ENCODE results near the gene SLC22A5.
A peak's percentile ranks its signal among the peaks of the same experiment; 100 is the strongest.

Gene SLC22A5

GRCh38 chr5:132420706-132421272 lies 51.3 kb downstream of the SLC22A5 start:
- H3K4me3 ChIP-seq (ENCODE audit: low read length) = peak overlapping the region; percentile 20
- H3K27me3 ChIP-seq (ENCODE audit: control insufficient read depth, insufficient read depth, low read length) = no peaks in the 10 kb centered on the region
- H3K27ac ChIP-seq (ENCODE audit: low read depth, low read length) = no peak overlapping the region
- H3K4me1 ChIP-seq (ENCODE audit: control insufficient read depth, insufficient read depth, low read length) = peaks cover 57% of the 10 kb centered on the region
- no peak overlapping the region for H3K9ac ChIP-seq (ENCODE audit: low read length)
- H3K36me3 ChIP-seq (ENCODE audit: control insufficient read depth, insufficient read depth, low read length) = peaks cover 13% of the 10 kb centered on the region

DNA sequence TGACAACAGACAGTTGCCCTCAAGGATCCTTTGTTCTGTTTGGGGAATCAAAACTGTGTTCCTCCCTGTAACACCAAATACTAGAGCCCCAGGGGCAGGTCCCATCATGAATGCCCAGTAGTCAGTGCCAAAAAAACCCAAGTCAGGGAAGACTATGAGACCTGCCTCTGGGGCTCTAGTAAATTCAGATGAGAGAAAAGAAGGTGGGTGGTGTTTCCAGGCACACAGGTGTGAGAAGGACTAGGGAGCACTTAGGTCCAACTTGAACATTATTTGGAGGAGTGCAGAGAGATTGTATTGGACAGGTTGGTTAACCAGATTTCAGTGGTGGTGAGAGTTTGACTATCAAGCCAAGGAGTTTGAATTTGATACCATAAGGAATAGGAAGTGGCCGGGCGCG lies 52.0 kb downstream of the SLC22A5 start:
- Histone ChIP-seq H3K4me3 (ENCODE audit: low read length) (no peak overlapping the region), H3K9ac (ENCODE audit: low read length) (no peak overlapping the region), H3K27ac (ENCODE audit: low read depth, low read length) (no peak overlapping the region), H3K27me3 (ENCODE audit: control insufficient read depth, insufficient read depth, low read length) (no peaks in the 10 kb centered on the region), H3K36me3 (ENCODE audit: control insufficient read depth, insufficient read depth, low read length) (peaks cover 13% of the 10 kb centered on the region), H3K4me1 (ENCODE audit: control insufficient read depth, insufficient read depth, low read length) (peaks cover 61% of the 10 kb centered on the region)

GRCh38 chr5:132422720-132423437 lies 53.4 kb downstream of the SLC22A5 start:
- Histone ChIP-seq H3K4me3 (ENCODE audit: low read length) (no peak overlapping the region), H3K9ac (ENCODE audit: low read length) (no peak overlapping the region), H3K27me3 (ENCODE audit: control insufficient read depth, insufficient read depth, low read length) (no peaks in the 10 kb centered on the region), H3K4me1 (ENCODE audit: control insufficient read depth, insufficient read depth, low read length) (peaks cover 66% of the 10 kb centered on the region), H3K36me3 (ENCODE audit: control insufficient read depth, insufficient read depth, low read length) (peaks cover 13% of the 10 kb centered on the region), H3K27ac (ENCODE audit: low read depth, low read length) (peak overlapping the region; percentile 16)

DNA sequence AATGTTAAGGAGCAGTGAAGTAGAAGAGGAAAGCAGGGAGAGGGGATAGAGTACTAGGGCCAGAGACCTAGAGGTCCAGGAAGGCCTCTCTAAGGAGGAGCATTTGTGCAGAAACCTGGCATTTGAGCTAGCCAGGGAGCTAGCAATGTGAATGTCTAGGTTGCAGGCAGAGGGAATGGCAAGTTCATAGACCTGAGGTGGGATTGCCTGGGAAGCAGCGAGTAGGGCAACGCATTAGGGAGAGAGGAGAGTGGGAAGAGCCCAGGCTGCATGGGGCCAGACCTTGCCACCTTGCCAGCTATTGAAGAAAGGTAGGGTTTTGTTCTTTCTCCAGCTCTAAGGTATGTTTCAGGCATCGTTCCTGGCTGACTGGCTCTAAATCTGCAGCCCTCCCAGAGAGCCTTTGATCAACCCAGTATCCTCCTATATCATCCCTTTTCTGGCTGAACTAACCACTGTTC lies 54.0 kb downstream of the SLC22A5 start:
- Histone ChIP-seq H3K4me3 (ENCODE audit: low read length) (peak overlapping the region; percentile 22), H3K4me1 (ENCODE audit: control insufficient read depth, insufficient read depth, low read length) (peaks cover 71% of the 10 kb centered on the region), H3K27me3 (ENCODE audit: control insufficient read depth, insufficient read depth, low read length) (no peaks in the 10 kb centered on the region), H3K27ac (ENCODE audit: low read depth, low read length) (peak overlapping the region; percentile 16), H3K36me3 (ENCODE audit: control insufficient read depth, insufficient read depth, low read length) (peaks cover 13% of the 10 kb centered on the region), H3K9ac (ENCODE audit: low read length) (no peak overlapping the region)

DNA sequence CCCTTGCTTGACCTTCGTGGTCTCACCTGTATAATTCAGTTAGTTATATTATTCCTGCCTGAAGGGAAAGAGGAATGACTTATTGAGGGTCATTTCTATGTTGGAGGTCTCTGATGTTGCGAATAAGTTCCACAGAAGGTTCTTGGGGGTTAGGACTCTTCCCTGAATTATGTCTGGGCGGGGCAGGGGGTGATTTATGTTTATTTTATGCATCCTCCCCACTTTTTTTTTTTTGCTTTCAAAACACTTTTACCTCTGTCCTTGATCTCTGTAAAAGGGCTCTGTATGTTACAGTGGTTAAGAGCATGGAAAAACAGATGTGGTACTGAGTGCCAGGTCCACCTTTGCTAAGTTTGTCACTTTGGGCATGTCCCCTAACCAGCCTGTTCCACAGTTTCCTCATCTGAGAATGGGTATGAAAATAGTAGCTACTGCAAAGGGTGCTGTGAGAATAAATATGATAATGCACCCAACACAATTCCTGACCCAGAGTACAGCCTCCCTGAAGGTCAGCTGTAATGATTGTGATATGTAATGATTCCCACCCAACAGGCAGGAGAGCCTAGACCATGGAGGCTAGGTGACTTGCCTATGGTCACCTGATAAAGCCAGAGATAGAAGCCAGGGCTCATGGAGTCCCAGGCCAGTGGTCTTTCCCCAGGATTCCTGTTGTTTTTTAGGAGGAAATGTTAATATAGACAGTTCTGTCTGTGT lies 54.8 kb downstream of the SLC22A5 start:
- peaks cover 13% of the 10 kb centered on the region for H3K36me3 ChIP-seq (ENCODE audit: control insufficient read depth, insufficient read depth, low read length)
- H3K4me1 ChIP-seq (ENCODE audit: control insufficient read depth, insufficient read depth, low read length) = peaks cover 75% of the 10 kb centered on the region
- H3K27me3 ChIP-seq (ENCODE audit: control insufficient read depth, insufficient read depth, low read length) = no peaks in the 10 kb centered on the region
- no peak overlapping the region for H3K9ac ChIP-seq (ENCODE audit: low read length)
- no peak overlapping the region for H3K4me3 ChIP-seq (ENCODE audit: low read length)
- H3K27ac ChIP-seq (ENCODE audit: low read depth, low read length) = peak overlapping the region; percentile 61

DNA sequence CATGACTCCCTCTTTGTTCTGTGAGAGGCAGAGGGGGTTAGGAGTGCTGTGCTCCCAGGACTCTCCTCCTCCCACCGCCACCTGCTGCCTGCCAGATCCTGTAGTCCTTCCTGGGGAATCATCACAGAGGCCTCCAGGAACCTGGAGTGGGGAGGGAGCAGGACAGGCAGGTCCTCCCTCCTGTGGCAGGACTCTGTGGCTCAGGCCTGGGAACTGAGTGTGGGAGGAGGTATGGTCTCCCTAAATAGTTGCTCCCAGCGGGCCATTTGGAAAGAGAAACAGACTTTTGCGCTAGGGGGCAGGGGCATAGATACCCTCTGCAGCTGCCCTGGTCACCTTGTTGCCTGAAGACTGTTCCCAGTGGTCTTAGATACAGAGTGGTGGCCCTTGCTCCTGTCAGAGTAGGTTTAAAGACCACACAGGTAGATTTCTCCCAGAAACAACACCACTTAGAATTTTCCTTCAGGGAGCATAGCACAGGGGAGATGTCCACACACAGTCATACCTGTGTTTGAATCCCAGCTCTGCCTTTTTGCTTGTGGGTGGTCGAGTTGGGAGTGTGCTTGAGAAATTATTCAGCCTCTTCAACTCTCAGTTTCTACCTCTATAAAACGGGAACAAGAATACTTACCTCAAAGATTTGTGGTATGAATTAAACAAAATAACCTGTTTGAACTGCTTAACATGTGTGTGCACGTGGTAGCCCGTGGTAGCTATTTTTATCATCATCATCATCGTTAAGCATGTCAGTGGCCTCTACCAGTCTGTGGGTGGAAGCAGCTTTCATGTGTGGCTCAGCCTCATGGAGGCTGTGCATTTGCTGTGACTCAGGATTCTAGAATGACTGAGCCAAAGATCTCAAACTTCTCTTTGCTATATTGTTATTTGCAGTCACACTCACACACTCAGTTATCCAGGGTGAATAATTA lies 55.8 kb downstream of the SLC22A5 start:
- no peak overlapping the region for H3K9ac ChIP-seq (ENCODE audit: low read length)
- H3K27me3 ChIP-seq (ENCODE audit: control insufficient read depth, insufficient read depth, low read length) = no peaks in the 10 kb centered on the region
- H3K36me3 ChIP-seq (ENCODE audit: control insufficient read depth, insufficient read depth, low read length) = peaks cover 8% of the 10 kb centered on the region
- peak overlapping the region; percentile 25 for H3K4me3 ChIP-seq (ENCODE audit: low read length)
- peaks cover 69% of the 10 kb centered on the region for H3K4me1 ChIP-seq (ENCODE audit: control insufficient read depth, insufficient read depth, low read length)
- H3K27ac ChIP-seq (ENCODE audit: low read depth, low read length) = peak overlapping the region; percentile 61

- Histone ChIP-seq H3K4me1 (ENCODE audit: control insufficient read depth, insufficient read depth, low read length) (peaks cover 64% of the 10 kb centered on the region), H3K4me3 (ENCODE audit: low read length) (no peak overlapping the region), H3K36me3 (ENCODE audit: control insufficient read depth, insufficient read depth, low read length) (peaks cover 5% of the 10 kb centered on the region), H3K9ac (ENCODE audit: low read length) (no peak overlapping the region), H3K27ac (ENCODE audit: low read depth, low read length) (peak overlapping the region; percentile 79), H3K27me3 (ENCODE audit: control insufficient read depth, insufficient read depth, low read length) (no peaks in the 10 kb centered on the region)
Observed at GRCh38 chr5:132425975-132426524, 56.5 kb downstream of the SLC22A5 start.

- Histone ChIP-seq H3K36me3 (ENCODE audit: control insufficient read depth, insufficient read depth, low read length) (peaks cover 5% of the 10 kb centered on the region), H3K4me1 (ENCODE audit: control insufficient read depth, insufficient read depth, low read length) (peaks cover 64% of the 10 kb centered on the region), H3K27me3 (ENCODE audit: control insufficient read depth, insufficient read depth, low read length) (no peaks in the 10 kb centered on the region), H3K9ac (ENCODE audit: low read length) (no peak overlapping the region), H3K27ac (ENCODE audit: low read depth, low read length) (peak overlapping the region; percentile 79), H3K4me3 (ENCODE audit: low read length) (peak overlapping the region; percentile 16)
Observed at GRCh38 chr5:132426525-132427138, 57.1 kb downstream of the SLC22A5 start.

DNA sequence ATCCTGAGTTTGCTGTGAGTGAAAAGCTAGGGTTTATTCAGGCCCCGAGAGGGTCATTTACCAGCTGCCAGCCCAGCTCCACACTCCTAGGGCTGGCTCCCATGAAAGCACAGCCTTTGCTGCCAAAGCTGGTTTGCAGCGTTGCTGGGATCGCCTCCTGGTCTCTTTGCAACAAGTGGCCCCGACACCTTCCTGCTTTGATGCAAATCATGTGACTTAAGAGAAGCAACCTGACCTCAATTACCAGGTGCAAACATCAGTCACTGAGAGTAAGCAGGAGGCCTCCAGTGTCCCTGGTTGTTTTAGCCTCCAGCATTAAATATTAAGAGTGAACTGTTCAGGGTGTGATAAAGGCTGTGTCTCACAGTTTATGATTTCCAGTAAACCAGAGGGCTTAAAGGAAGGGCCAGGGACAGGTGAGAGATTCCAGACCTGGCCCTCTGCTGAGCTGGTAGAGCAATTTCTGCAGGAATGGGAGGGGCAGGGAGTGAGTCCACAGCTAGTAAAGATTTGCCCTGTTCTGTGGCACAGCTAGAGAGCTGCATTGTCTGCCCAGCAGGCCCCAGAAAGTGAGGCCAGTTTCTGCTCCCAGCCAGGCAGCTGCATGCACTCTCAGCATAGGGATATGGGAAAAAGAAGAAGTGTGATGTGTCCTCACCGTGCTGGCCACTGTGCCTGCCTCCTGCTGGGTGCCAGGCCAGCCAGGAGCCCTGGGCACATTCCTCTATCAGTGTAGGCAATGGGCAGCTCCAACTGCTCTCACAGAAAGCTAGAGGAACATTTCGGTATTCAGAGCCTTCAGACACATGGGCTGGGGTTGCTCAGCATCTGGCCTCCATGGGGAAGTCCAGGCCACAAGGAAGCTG lies 58.0 kb downstream of the SLC22A5 start:
- Histone ChIP-seq H3K9ac (ENCODE audit: low read length) (no peak overlapping the region), H3K27ac (ENCODE audit: low read depth, low read length) (peak overlapping the region; percentile 79), H3K4me3 (ENCODE audit: low read length) (peak overlapping the region; percentile 16), H3K36me3 (ENCODE audit: control insufficient read depth, insufficient read depth, low read length) (peaks cover 5% of the 10 kb centered on the region), H3K27me3 (ENCODE audit: control insufficient read depth, insufficient read depth, low read length) (no peaks in the 10 kb centered on the region), H3K4me1 (ENCODE audit: control insufficient read depth, insufficient read depth, low read length) (peaks cover 64% of the 10 kb centered on the region)

DNA sequence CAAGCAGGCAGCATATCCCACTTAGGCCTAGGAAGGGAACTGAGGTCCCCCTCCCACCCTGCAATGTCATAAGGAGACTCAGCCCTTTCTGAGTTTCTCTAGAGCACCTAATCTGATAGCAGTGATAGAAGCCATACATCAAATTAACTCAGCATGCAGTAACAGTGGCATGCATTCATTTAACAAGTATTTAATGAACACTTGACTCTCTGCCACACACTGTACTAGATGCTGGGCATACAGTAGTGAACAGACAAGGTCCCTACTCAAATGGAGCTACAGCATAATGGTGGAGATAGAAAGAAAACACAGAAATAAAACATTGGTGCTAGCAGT lies 58.6 kb downstream of the SLC22A5 start:
- no peak overlapping the region for H3K4me3 ChIP-seq (ENCODE audit: low read length)
- peaks cover 58% of the 10 kb centered on the region for H3K4me1 ChIP-seq (ENCODE audit: control insufficient read depth, insufficient read depth, low read length)
- H3K9ac ChIP-seq (ENCODE audit: low read length) = no peak overlapping the region
- H3K27me3 ChIP-seq (ENCODE audit: control insufficient read depth, insufficient read depth, low read length) = no peaks in the 10 kb centered on the region
- peak overlapping the region; percentile 79 for H3K27ac ChIP-seq (ENCODE audit: low read depth, low read length)
- H3K36me3 ChIP-seq (ENCODE audit: control insufficient read depth, insufficient read depth, low read length) = peaks cover 5% of the 10 kb centered on the region

All from rectal smooth muscle tissue (tissue), 1 donor.